Measurements from ENCODE around the gene ANKS1B.

- TF ChIP-seq GATA2 (IDR thresholded peaks at IDR 0.05; ENCODE audit: low read depth, low read length), result no peak
- no peak for TF ChIP-seq GATA3 (IDR thresholded peaks at IDR 0.05; ENCODE audit: low read depth, low read length)
Observed at GRCh38 chr12:98895086-98895651, 1089.6 kb downstream of the ANKS1B start.

All from SH-SY5Y (cell line).